T-cell (primary cell): ENCODE data around the gene HGFAC. TPM values are rescaled to one million over a fixed set of nuclear protein-coding genes. Genes with fewer than 3 reads are reported as not detected.

Experiments
- ATAC-seq, 4 experiments: fragments of 200-7000 bp in 3 of 4; fragments of 150-1000 bp in 1 of 4; cut with Tn5 transposase; replicated peaks in 1 of 4; 1 replicate in 3 of 4; 2 replicates in 1 of 4; pipeline ENCODE4 v1.10.0; 2021; ENCODE audit warnings: moderate library complexity in 3 of 4, mild to moderate bottlenecking in 2 of 4, moderate number of reproducible peaks in 1 of 4
- CTCF ChIA-PET, 2 donors: fragments of 300-600 bp; sonication (Branson Sonifier 250); formaldehyde crosslinking; loops; one replicate each; lab custom pipeline; 2022; ENCODE audit warnings: antibody characterized with exemption in 2 of 2; lab: Charles Lee
- POLR2A ChIA-PET, 2 donors: fragments of 300-600 bp; sonication (Branson Sonifier 250); formaldehyde crosslinking; loops; one replicate each; lab custom pipeline; 2022; ENCODE audit warnings: antibody characterized with exemption in 2 of 2; lab: Charles Lee
- DNase-seq, 35 experiments: peaks; one replicate each; pipeline versions ENCODE4 v3.0.0 to v3.0.0-alpha.2; 2013 to 2023
- H3K27ac ChIP-seq: one replicate; pipeline ENCODE4 v1.5.1; 2013; ENCODE audit warnings: low read length
- H3K27me3 ChIP-seq, 2 experiments: replicated peaks in 1 of 2; 1 replicate in 1 of 2; 2 replicates in 1 of 2; pipeline versions ENCODE4 v1.6.1 to v1.7.0; 2013; ENCODE audit warnings: low read length in 1 of 2, mixed read lengths in 1 of 2; ENCODE audit not compliant: control insufficient read depth in 2 of 2, insufficient read depth in 2 of 2; ENCODE audit errors: extremely low read depth in 1 of 2
- H3K36me3 ChIP-seq, 2 donors: 1 replicate in 1 of 2; 2 replicates in 1 of 2; pipeline versions ENCODE4 v1.6.1 to v1.7.0; 2013; ENCODE audit warnings: low read length in 1 of 2; ENCODE audit not compliant: control insufficient read depth in 2 of 2, insufficient read depth in 1 of 2; ENCODE audit errors: extremely low read depth in 1 of 2
- H3K4me1 ChIP-seq, 2 experiments: 1 replicate in 1 of 2; 2 replicates in 1 of 2; pipeline versions ENCODE4 v1.6.1 to v1.7.0; 2013; ENCODE audit warnings: low read length in 2 of 2, mixed read lengths in 1 of 2; ENCODE audit not compliant: insufficient read depth in 2 of 2, control insufficient read depth in 1 of 2; ENCODE audit errors: extremely low read depth in 1 of 2
- H3K4me3 ChIP-seq, 2 donors: 1 replicate in 1 of 2; 2 replicates in 1 of 2; pipeline versions ENCODE4 v1.5.1 to v1.7.0; 2013; ENCODE audit warnings: mild to moderate bottlenecking in 2 of 2, low read length in 1 of 2, moderate library complexity in 1 of 2; ENCODE audit not compliant: control insufficient read depth in 1 of 2; ENCODE audit errors: extremely low read depth in 1 of 2
- H3K9me3 ChIP-seq: 2 replicates; pipeline ENCODE4 v1.7.0; 2013
- H3K27ac Mint-ChIP-seq, 2 donors: one replicate each; pipeline ENCODE4 v1.8.0; 2020 to 2021; ENCODE audit warnings: mild to moderate bottlenecking in 2 of 2, mixed read lengths in 2 of 2
- H3K27me3 Mint-ChIP-seq, 2 donors: one replicate each; pipeline ENCODE4 v1.8.0; 2021 to 2022; ENCODE audit warnings: mixed read lengths in 2 of 2
- H3K36me3 Mint-ChIP-seq: one replicate; pipeline ENCODE4 v1.8.0; 2021; ENCODE audit warnings: mixed read lengths
- H3K4me1 Mint-ChIP-seq, 3 donors: one replicate each; pipeline ENCODE4 v1.8.0; 2020 to 2022; ENCODE audit warnings: mixed read lengths in 3 of 3, mild to moderate bottlenecking in 1 of 3
- H3K4me3 Mint-ChIP-seq, 3 donors: one replicate each; pipeline ENCODE4 v1.8.0; 2020 to 2022; ENCODE audit warnings: mild to moderate bottlenecking in 3 of 3, mixed read lengths in 3 of 3, moderate library complexity in 3 of 3
- H3K9me3 Mint-ChIP-seq, 3 donors: one replicate each; pipeline ENCODE4 v1.8.0; 2020 to 2022; ENCODE audit warnings: mixed read lengths in 3 of 3
- WGBS: methylation state at CpG from one replicate; pipeline ENCODE4 v1.1.5; 2013; ENCODE audit warnings: missing lambda C conversion rate; ENCODE audit not compliant: insufficient coverage; 5-methylcytosine and 5-hydroxymethylcytosine counted together
- total RNA-seq, 35 experiments: library from RNA in 6 of 35; stranded (reverse) in 6 of 35; fragments of 120-200 nt in 1 of 35; gene quantifications; one replicate each; pipeline versions ENCODE4 v1.2.1 to v1.2.4 and lab custom pipeline; 2013 to 2026

HGFAC gene
- total RNA-seq, 5 donors from 2014 or later (not counting 1 experiment from before 2014, with no cell fraction given), result 0.33 to 0.73 (median 0.70) TPM; not detected in 2

DNA sequence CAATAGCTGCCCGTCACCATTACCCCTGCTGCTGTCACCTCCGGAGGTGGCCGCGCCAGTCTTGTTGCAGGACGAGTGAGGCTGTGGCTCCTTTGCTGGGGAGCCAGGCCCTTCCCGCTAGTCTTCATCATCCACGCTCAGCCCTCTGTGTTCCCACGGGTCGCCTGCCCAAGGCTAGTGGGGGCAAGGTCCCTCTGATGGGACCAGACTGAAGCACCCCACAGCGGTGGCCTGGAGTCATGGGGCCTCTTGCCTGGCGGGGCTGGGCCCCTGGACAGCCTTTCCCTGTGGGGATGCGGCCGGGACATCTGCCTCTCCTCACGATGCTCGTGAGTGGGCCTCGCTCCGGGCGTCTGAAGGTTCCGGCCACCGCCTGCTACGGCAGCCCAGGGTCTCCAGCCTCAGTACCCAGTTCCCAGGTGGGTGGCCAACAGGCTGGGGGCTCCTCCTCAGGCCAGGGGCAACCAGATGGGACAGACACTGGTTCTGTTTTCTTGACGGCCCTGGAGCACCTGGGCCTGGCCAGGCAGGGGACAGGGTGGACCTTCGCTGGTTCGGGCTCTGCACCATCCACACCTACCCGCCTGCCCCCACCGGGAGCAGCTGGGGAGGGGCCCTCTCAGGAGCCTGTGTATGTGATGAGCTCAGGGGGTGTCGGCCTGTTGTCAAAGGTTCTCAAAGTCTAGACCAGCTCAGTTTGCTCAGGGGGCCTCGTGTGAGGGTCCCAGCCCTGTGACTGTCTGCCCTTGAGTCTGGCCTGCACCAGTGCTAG, 53.6 kb downstream of the HGFAC start:
- CTCF ChIA-PET, result no interaction called here
- ATAC-seq, result no peak

DNA sequence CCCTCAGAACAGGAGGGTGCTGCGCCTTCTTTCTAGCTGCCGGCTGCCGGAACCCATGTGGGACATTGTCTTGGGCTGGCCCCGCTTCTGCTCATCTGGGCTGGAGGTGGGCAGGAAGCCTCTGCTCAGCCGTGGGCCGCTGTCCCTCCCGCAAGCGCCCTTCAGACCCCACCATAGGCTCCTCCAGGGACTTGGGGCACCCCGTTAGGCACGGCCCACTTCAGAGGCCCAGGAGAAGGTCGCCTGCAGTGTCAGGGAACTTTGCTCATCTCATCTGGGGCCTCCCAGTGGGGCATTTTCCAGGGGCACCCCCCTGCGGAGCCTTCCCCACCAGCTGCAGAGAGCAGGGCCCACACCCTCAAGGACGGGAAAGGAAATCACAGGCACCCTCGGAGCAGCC, 54.3 kb downstream of the HGFAC start:
- 65% methylated on average over 14 of the region's 14 CpGs for WGBS
- POLR2A ChIA-PET, result no interaction called here
- no peaks in the 10 kb centered on the region for H3K9me3 ChIP-seq
- H3K36me3 ChIP-seq, result no peaks in the 10 kb centered on the region
- no peaks in the 10 kb centered on the region for H3K4me1 ChIP-seq
- Mint-ChIP-seq H3K27ac (no peak overlapping the region), H3K27me3 (peaks cover 17 to 23% of the 10 kb centered on the region in 2 donors), H3K9me3 (no peaks in the 10 kb centered on the region), H3K4me1 (peaks cover 0 to 2% (median 0%) of the 10 kb centered on the region in 3 donors), H3K36me3 (no peaks in the 10 kb centered on the region), H3K4me3 (no peak overlapping the region)
- no peak overlapping the region for H3K27ac ChIP-seq
- H3K4me3 ChIP-seq, result no peak overlapping the region
- CTCF ChIA-PET, result no interaction called here
- H3K27me3 ChIP-seq, result peaks cover 0 to 65% of the 10 kb centered on the region in 2 experiments
- no peak for ATAC-seq
- no peak for DNase-seq

More for the DNA sequence above, 53.6 kb downstream of the HGFAC start:
- Mint-ChIP-seq H3K4me1 (peaks cover 0 to 2% (median 0%) of the 10 kb centered on the region in 3 donors), H3K27ac (no peak overlapping the region), H3K27me3 (peaks cover 23 to 27% of the 10 kb centered on the region in 2 donors), H3K4me3 (no peak overlapping the region), H3K36me3 (no peaks in the 10 kb centered on the region), H3K9me3 (no peaks in the 10 kb centered on the region)
- Histone ChIP-seq H3K9me3 (no peaks in the 10 kb centered on the region), H3K4me3 (no peak overlapping the region), H3K36me3 (no peaks in the 10 kb centered on the region), H3K4me1 (no peaks in the 10 kb centered on the region), H3K27ac (no peak overlapping the region), H3K27me3 (peaks cover 0 to 67% of the 10 kb centered on the region in 2 experiments)
- POLR2A ChIA-PET, result no interaction called here
- DNase-seq, result no peak
- 79% methylated on average over 23 of the region's 28 CpGs for WGBS

GRCh38 chr4:3497095-3497494, 55.3 kb downstream of the HGFAC start:
- Histone ChIP-seq H3K4me3 (no peak overlapping the region), H3K4me1 (no peaks in the 10 kb centered on the region), H3K27ac (no peak overlapping the region), H3K27me3 (peaks cover 0 to 58% of the 10 kb centered on the region in 2 experiments), H3K36me3 (peaks cover 0 to 2% of the 10 kb centered on the region in 2 donors), H3K9me3 (no peaks in the 10 kb centered on the region)
- H3K27me3 Mint-ChIP-seq, result peaks cover 7 to 12% of the 10 kb centered on the region in 2 donors
- no peaks in the 10 kb centered on the region for H3K9me3 Mint-ChIP-seq
- peaks cover 3% of the 10 kb centered on the region for H3K36me3 Mint-ChIP-seq
- CTCF ChIA-PET, result no interaction called here
- ATAC-seq, result no peak
- no peak overlapping the region for H3K27ac Mint-ChIP-seq
- H3K4me3 Mint-ChIP-seq, result no peak overlapping the region
- no peak for DNase-seq
- 72% methylated on average over 6 of the region's 6 CpGs for WGBS
- POLR2A ChIA-PET, result no interaction called here
- no peaks in the 10 kb centered on the region for H3K4me1 Mint-ChIP-seq

DNA sequence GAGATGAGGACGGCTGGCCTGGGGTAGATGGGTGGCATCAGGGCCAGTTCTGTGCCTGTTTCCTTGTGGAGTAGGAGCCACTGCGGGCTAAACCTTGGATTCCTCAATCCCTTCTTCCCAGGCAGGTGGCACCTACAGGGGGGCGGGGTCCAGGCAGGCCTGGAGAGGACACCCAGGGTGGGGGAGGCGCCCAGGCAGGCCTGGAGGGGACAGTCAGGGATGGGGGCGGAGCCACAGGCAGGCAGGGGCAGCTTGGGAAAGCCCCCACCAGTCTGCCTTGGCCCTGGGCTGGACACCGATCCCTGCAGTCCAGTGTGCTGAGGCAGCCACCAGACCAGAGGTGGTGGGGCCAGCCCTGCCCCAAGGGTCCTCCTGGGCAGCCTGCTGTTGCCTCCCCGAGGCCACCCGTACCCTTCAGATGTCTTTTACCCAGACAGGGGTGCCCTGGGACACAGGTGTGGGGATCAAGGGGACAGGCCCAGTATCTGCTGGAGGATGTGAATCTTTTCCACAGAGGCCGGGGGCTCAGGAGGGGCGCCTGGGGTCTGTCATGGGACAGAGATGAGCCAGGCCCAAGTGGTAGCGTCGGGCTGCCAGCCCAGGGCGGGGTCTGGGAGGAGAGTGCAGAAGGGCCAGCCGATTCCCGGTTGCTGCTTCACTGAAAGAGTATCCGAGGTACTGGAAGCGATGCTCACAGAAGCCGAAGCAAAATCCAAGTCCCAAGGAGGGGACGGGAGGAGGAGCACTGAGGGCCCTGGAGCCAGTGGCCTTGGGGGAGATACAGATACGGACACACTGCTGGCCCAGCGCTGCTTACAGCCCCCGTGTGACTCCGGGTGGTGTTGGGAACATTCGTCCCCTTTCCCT, 56.0 kb downstream of the HGFAC start:
- H3K4me1 ChIP-seq, result no peaks in the 10 kb centered on the region
- H3K36me3 Mint-ChIP-seq, result peaks cover 3% of the 10 kb centered on the region
- ATAC-seq, result no peak
- ChIA-PET CTCF (no interaction called here), POLR2A (no interaction called here)
- no peak overlapping the region for H3K4me3 ChIP-seq
- no peaks in the 10 kb centered on the region for H3K9me3 ChIP-seq
- no peak for DNase-seq
- no peak overlapping the region for H3K27ac ChIP-seq
- peaks cover 2 to 4% of the 10 kb centered on the region in 2 donors for H3K36me3 ChIP-seq
- 90% methylated on average over 18 of the region's 24 CpGs for WGBS
- H3K27me3 ChIP-seq, result peaks cover 0 to 51% of the 10 kb centered on the region in 2 experiments
- no peak overlapping the region for H3K4me3 Mint-ChIP-seq
- H3K4me1 Mint-ChIP-seq, result no peaks in the 10 kb centered on the region
- H3K27ac Mint-ChIP-seq, result no peak overlapping the region
- H3K9me3 Mint-ChIP-seq, result no peaks in the 10 kb centered on the region
- H3K27me3 Mint-ChIP-seq, result peaks cover 3 to 9% of the 10 kb centered on the region in 2 donors

DNA sequence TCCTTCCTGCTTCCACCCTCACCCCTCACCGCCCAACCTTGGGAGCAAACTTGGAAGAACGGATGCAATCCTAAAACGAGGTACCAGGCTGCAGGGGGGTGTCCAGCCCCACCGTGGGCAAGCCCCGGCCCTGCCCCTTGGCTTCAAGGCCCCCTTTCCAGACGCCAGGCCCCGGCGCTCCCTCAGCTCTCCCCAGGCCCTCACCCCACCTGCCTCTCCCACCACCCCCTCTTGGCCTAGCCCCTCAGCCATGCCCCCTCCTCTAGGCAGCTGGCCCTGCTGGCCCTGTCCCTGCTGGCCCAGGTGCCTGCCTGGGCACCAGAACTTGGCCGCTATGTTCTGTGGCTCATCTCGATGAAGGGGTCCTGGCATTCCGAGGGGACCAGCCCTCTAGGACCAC, 56.6 kb downstream of the HGFAC start:
- H3K4me3 Mint-ChIP-seq, result no peak overlapping the region
- no peaks in the 10 kb centered on the region for H3K9me3 Mint-ChIP-seq

More for the DNA sequence above, 56.6 kb downstream of the HGFAC start:
- ChIA-PET POLR2A (no interaction called here), CTCF (no interaction called here)
- Histone ChIP-seq H3K36me3 (peaks cover 2 to 5% of the 10 kb centered on the region in 2 donors), H3K4me3 (no peak overlapping the region), H3K27ac (no peak overlapping the region), H3K27me3 (peaks cover 0 to 45% of the 10 kb centered on the region in 2 experiments), H3K4me1 (no peaks in the 10 kb centered on the region), H3K9me3 (no peaks in the 10 kb centered on the region)
- Mint-ChIP-seq H3K27me3 (peaks cover 3 to 9% of the 10 kb centered on the region in 2 donors), H3K27ac (no peak overlapping the region), H3K36me3 (peaks cover 6% of the 10 kb centered on the region), H3K4me1 (peaks cover 1 to 5% (median 2%) of the 10 kb centered on the region in 3 donors)
- ATAC-seq (no peak), DNase-seq (no peak)
- 79% methylated on average over 7 of the region's 11 CpGs for WGBS
